Smooth muscle cell (in vitro differentiated cells): ENCODE data around the gene TLE3. TPM values are rescaled to one million over a fixed set of nuclear protein-coding genes. Genes with fewer than 3 reads are reported as not detected.

Source experiments
- DNase-seq: peaks from one replicate; lab custom pipeline; 2025; ENCODE audit not compliant: unreplicated experiment; lab: John Stamatoyannopoulos, UW
- H2AFZ ChIP-seq: fragments of 200-600 bp; sonication (generic); 2 replicates; pipeline ENCODE4 v1.6.0; 2016; ENCODE audit warnings: antibody characterized with exemption, low read depth, mild to moderate bottlenecking
- H3F3A ChIP-seq: fragments of 200-600 bp; sonication (generic); 2 replicates; pipeline ENCODE4 v1.6.0; 2017; ENCODE audit warnings: antibody characterized with exemption, low read depth
- H3K27ac ChIP-seq: fragments of 200-600 bp; sonication (generic); 2 replicates; pipeline ENCODE4 v1.5.1; 2016; ENCODE audit warnings: low read depth, mild to moderate bottlenecking
- H3K27me3 ChIP-seq: fragments of 200-600 bp; sonication (generic); 2 replicates; pipeline ENCODE4 v1.6.1; 2016; ENCODE audit warnings: low read depth, mild to moderate bottlenecking
- H3K36me3 ChIP-seq: fragments of 200-600 bp; sonication (generic); 2 replicates; pipeline ENCODE4 v1.5.1; 2016; ENCODE audit warnings: low read depth
- H3K4me1 ChIP-seq: fragments of 200-600 bp; sonication (generic); 2 replicates; pipeline ENCODE4 v1.5.1; 2016; ENCODE audit warnings: low read depth
- H3K4me2 ChIP-seq: fragments of 200-600 bp; sonication (generic); 2 replicates; pipeline ENCODE4 v1.6.0; 2016; ENCODE audit warnings: mild to moderate bottlenecking
- H3K4me3 ChIP-seq: fragments of 200-600 bp; sonication (generic); 2 replicates; pipeline ENCODE4 v1.5.1; 2016; ENCODE audit warnings: mild to moderate bottlenecking
- H3K79me2 ChIP-seq: fragments of 200-600 bp; sonication (generic); 2 replicates; pipeline ENCODE4 v1.6.0; 2016; ENCODE audit warnings: low read depth, mild to moderate bottlenecking
- H3K9ac ChIP-seq: fragments of 200-600 bp; sonication (generic); 2 replicates; pipeline ENCODE4 v1.6.0; 2016; ENCODE audit warnings: low read depth
- H3K9me3 ChIP-seq: fragments of 200-600 bp; sonication (generic); replicated peaks from 2 replicates; pipeline ENCODE4 v1.5.1; 2016; ENCODE audit warnings: low read depth
- H4K20me1 ChIP-seq: fragments of 200-600 bp; sonication (generic); 2 replicates; pipeline ENCODE4 v1.6.0; 2016; ENCODE audit warnings: low read depth
- CTCF ChIP-seq: fragments of 200-600 bp; sonication (generic); IDR thresholded peaks from 2 replicates; pipeline ENCODE4 v1.5.1; 2017; ENCODE audit warnings: borderline replicate concordance, mild to moderate bottlenecking, antibody characterized with exemption; ENCODE audit not compliant: insufficient read depth, poor library complexity, severe bottlenecking
- WGBS: methylation state at CpG from one replicate; pipeline ENCODE4 v1.1.7; 2016; ENCODE audit warnings: low lambda C conversion rate; 5-methylcytosine and 5-hydroxymethylcytosine counted together
- polyA plus RNA-seq: library from polyadenylated mRNA; unstranded; fragments of >200 nt; fragmentation: Nextera tagmentation; extraction: Ambion mirVana; gene quantifications from 2 replicates; pipeline ENCODE4 v1.2.1, GENCODE V29; 2016
- total RNA-seq: library from RNA; depleted of rRNA; stranded (reverse); fragments of >200 nt; gene quantifications from 2 replicates; pipeline ENCODE4 v1.2.3, GENCODE V29; 2014

The TLE3 gene
- total and polyA plus RNA-seq, 2 experiments from 2014 or later: 50.9 to 53.2 TPM

- WGBS: 83% methylated on average over 11 of the region's 11 CpGs
- no peak for TF ChIP-seq CTCF
- peaks cover 96% of the 10 kb centered on the region for H4K20me1 ChIP-seq
- H2AFZ ChIP-seq: no peak overlapping the region
- H3K4me2 ChIP-seq: no peak overlapping the region
- H3K9me3 ChIP-seq: no peaks in the 10 kb centered on the region
- H3K27me3 ChIP-seq: no peaks in the 10 kb centered on the region
- H3K4me3 ChIP-seq: no peak overlapping the region
- H3K4me1 ChIP-seq: no peaks in the 10 kb centered on the region
- no peak overlapping the region for H3K27ac ChIP-seq
- H3K79me2 ChIP-seq: no peaks in the 10 kb centered on the region
- H3K36me3 ChIP-seq: peaks cover 8% of the 10 kb centered on the region
- DNase-seq: no peak
- H3F3A ChIP-seq: peaks cover 15% of the 10 kb centered on the region
- no peak overlapping the region for H3K9ac ChIP-seq
Measured at GRCh38 chr15:70053716-70054229, 43.9 kb downstream of the TLE3 start.

GRCh38 chr15:70053001-70053715 lies 44.6 kb downstream of the TLE3 start:
- Histone ChIP-seq H3K27ac (no peak overlapping the region), H3K36me3 (peaks cover 8% of the 10 kb centered on the region), H2AFZ (no peak overlapping the region), H3K79me2 (no peaks in the 10 kb centered on the region), H4K20me1 (peaks cover 96% of the 10 kb centered on the region), H3K9ac (no peak overlapping the region), H3K27me3 (no peaks in the 10 kb centered on the region), H3F3A (peaks cover 19% of the 10 kb centered on the region), H3K4me3 (no peak overlapping the region), H3K9me3 (no peaks in the 10 kb centered on the region), H3K4me2 (no peak overlapping the region), H3K4me1 (peaks cover 5% of the 10 kb centered on the region)
- TF ChIP-seq CTCF: no peak
- 89% methylated on average over 15 of the region's 15 CpGs for WGBS
- no peak for DNase-seq

GRCh38 chr15:70051948-70052633 lies 45.6 kb downstream of the TLE3 start:
- 98% methylated on average over 9 of the region's 9 CpGs for WGBS

More at GRCh38 chr15:70051948-70052633, 45.6 kb downstream of the TLE3 start:
- Histone ChIP-seq H3K36me3 (peaks cover 8% of the 10 kb centered on the region), H3K27ac (peak overlapping the region; percentile 19), H3F3A (peaks cover 25% of the 10 kb centered on the region), H3K4me1 (peaks cover 6% of the 10 kb centered on the region), H3K9me3 (no peaks in the 10 kb centered on the region), H3K4me3 (no peak overlapping the region), H3K27me3 (no peaks in the 10 kb centered on the region), H2AFZ (no peak overlapping the region), H3K9ac (no peak overlapping the region), H3K4me2 (no peak overlapping the region), H3K79me2 (no peaks in the 10 kb centered on the region), H4K20me1 (peaks cover 91% of the 10 kb centered on the region)
- DNase-seq: no peak
- TF ChIP-seq CTCF: no peak
